OCI-LY7 (cell line): ENCODE results near the gene SEPSECS. TPM values are rescaled to one million over a fixed set of nuclear protein-coding genes. Genes with fewer than 3 reads are reported as not detected.

Source experiments
- BruUV-seq: library from RNA; stranded (reverse); fragments of 400-500 nt; replicated peaks from 2 replicates; lab custom pipeline; 2021; lab: Mats Ljungman, UMichigan
- CTCF ChIA-PET: fragments of 300-600 bp; sonication (Branson Sonifier 250); formaldehyde crosslinking; loops from one replicate; lab custom pipeline; 2022; ENCODE audit warnings: antibody characterized with exemption; ENCODE audit not compliant: unreplicated experiment; lab: Charles Lee
- POLR2A ChIA-PET: fragments of 300-600 bp; sonication (Branson Sonifier 250); formaldehyde crosslinking; loops from one replicate; lab custom pipeline; 2022; ENCODE audit warnings: antibody characterized with exemption; lab: Charles Lee
- DNase-seq: peaks from one replicate; pipeline ENCODE4 v3.0.0-alpha.2; 2015; ENCODE audit warnings: low spot score
- H2AFZ ChIP-seq: fragments of 200-600 bp; sonication (generic), shearing (Covaris generic); 2 replicates; pipeline ENCODE4 v1.6.1; 2014; ENCODE audit warnings: mild to moderate bottlenecking, antibody characterized with exemption, low read length, moderate library complexity
- H3K27ac ChIP-seq: fragments of 200-600 bp; sonication (generic); 2 replicates; pipeline ENCODE4 v1.5.1; 2014; ENCODE audit warnings: mixed run types, low read depth, mild to moderate bottlenecking, moderate library complexity, low read length, inconsistent platforms; ENCODE audit not compliant: poor library complexity, severe bottlenecking
- H3K36me3 ChIP-seq: fragments of 200-600 bp; sonication (generic); 2 replicates; pipeline ENCODE4 v1.6.1; 2014; ENCODE audit warnings: mild to moderate bottlenecking, antibody characterized with exemption, low read length, moderate library complexity, mixed read lengths; ENCODE audit not compliant: insufficient read depth
- H3K4me1 ChIP-seq: fragments of 200-600 bp; sonication (generic); 2 replicates; pipeline ENCODE4 v1.5.1; 2014; ENCODE audit warnings: mild to moderate bottlenecking, low read length; ENCODE audit not compliant: insufficient read depth, poor library complexity, severe bottlenecking
- H3K4me2 ChIP-seq: fragments of 200-600 bp; sonication (generic); 2 replicates; pipeline ENCODE4 v1.6.1; 2014; ENCODE audit warnings: mild to moderate bottlenecking, low read length
- H3K4me3 ChIP-seq: fragments of 200-600 bp; sonication (generic); 2 replicates; pipeline ENCODE4 v1.5.1; 2014; ENCODE audit warnings: mild to moderate bottlenecking, low read depth, low read length; ENCODE audit not compliant: poor library complexity, severe bottlenecking
- H3K79me2 ChIP-seq: fragments of 200-600 bp; sonication (generic); 2 replicates; pipeline ENCODE4 v1.6.1; 2016; ENCODE audit warnings: low read depth, mild to moderate bottlenecking, low read length, moderate library complexity, mixed read lengths; ENCODE audit not compliant: insufficient read depth
- H3K9me2 ChIP-seq: fragments of 200-600 bp; sonication (generic); 2 replicates; pipeline ENCODE4 v1.6.1; 2016; ENCODE audit warnings: mild to moderate bottlenecking, low read length, mixed read lengths; ENCODE audit not compliant: insufficient read depth
- H3K9me3 ChIP-seq: fragments of 200-600 bp; sonication (generic); 2 replicates; pipeline ENCODE4 v1.6.1; 2014; ENCODE audit warnings: mild to moderate bottlenecking, mixed run types, low read length, mixed read lengths
- H4K20me1 ChIP-seq: fragments of 200-600 bp; sonication (generic); 2 replicates; pipeline ENCODE4 v1.6.1; 2014; ENCODE audit warnings: mild to moderate bottlenecking, antibody characterized with exemption, low read length, moderate library complexity, mixed read lengths; ENCODE audit not compliant: insufficient read depth
- EZH2phosphoT487 ChIP-seq: fragments of 200-600 bp; sonication (generic); IDR thresholded peaks from 2 replicates; pipeline ENCODE4 v1.6.1; 2018; ENCODE audit warnings: low read depth, borderline replicate concordance, mild to moderate bottlenecking, mixed run types, antibody characterized with exemption, low read length, moderate library complexity, mixed read lengths
- intact Hi-C: fragments of 100-400 bp; cut with micrococcal nuclease; formaldehyde crosslinking; loops from one replicate; pipeline ENCODE4 v1.10.0; 2022; ENCODE audit not compliant: unreplicated experiment
- total RNA-seq, 2 experiments: library from RNA; depleted of rRNA in 1 of 2; stranded (reverse); fragments of >200 nt in 1 of 2; shearing (Covaris generic) in 1 of 2; gene quantifications; 2 replicates each; pipeline ENCODE4 v1.2.3, GENCODE V29; 2014 to 2022
- TF ChIP-seq, protein P1 (sequence below): fragments of 200-600 bp; sonication (generic); conservative IDR thresholded peaks from 2 replicates; pipeline ENCODE4 v1.5.1; 2014; ENCODE audit warnings: mild to moderate bottlenecking, antibody characterized with exemption, low read length, moderate library complexity, mixed read lengths

SEPSECS gene
- total RNA-seq, 2 experiments from 2014 or later: 5.0 to 13.0 TPM

DNA sequence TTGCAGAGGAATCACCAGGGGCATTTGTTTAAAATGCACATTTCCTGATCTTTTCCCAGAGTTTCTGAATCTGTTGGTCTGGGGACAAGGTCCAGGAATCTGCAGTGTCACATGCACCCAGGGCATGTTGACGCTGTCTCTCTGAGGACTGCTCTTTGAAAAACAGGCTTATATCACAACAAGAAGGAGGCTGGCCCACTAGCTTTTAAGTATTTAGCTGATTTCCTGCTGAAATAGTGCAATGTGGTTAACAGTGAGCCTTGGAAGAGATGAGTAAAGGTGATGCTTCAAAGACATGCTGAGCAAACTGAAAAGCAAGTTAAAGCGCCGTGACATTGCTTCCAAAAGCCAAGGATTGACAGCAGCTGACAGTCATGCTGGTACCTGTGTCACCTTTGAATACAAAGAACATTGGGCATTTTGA is 18.6 kb upstream of the SEPSECS start:
- H3K4me3 ChIP-seq: no peak overlapping the region
- POLR2A ChIA-PET: interaction anchor here (0.9 kb wide), 1 partner anchor 16 kb away, joined by 7 read pairs; no protein-coding TSS in a partner anchor
- H3K4me2 ChIP-seq: no peak overlapping the region
- no TSS peak for BruUV-seq
- H4K20me1 ChIP-seq: no peaks in the 10 kb centered on the region
- H3K79me2 ChIP-seq: no peaks in the 10 kb centered on the region
- no peaks in the 10 kb centered on the region for H3K4me1 ChIP-seq
- H2AFZ ChIP-seq: no peak overlapping the region
- CTCF ChIA-PET: interaction anchor here (1.6 kb wide), 1 partner anchor 54 kb away, joined by 5 read pairs; no protein-coding TSS in a partner anchor
- no peaks in the 10 kb centered on the region for H3K9me2 ChIP-seq
- intact Hi-C loops: no loop called here
- no peak overlapping the region for H3K27ac ChIP-seq
- TF ChIP-seq, protein P1, sequence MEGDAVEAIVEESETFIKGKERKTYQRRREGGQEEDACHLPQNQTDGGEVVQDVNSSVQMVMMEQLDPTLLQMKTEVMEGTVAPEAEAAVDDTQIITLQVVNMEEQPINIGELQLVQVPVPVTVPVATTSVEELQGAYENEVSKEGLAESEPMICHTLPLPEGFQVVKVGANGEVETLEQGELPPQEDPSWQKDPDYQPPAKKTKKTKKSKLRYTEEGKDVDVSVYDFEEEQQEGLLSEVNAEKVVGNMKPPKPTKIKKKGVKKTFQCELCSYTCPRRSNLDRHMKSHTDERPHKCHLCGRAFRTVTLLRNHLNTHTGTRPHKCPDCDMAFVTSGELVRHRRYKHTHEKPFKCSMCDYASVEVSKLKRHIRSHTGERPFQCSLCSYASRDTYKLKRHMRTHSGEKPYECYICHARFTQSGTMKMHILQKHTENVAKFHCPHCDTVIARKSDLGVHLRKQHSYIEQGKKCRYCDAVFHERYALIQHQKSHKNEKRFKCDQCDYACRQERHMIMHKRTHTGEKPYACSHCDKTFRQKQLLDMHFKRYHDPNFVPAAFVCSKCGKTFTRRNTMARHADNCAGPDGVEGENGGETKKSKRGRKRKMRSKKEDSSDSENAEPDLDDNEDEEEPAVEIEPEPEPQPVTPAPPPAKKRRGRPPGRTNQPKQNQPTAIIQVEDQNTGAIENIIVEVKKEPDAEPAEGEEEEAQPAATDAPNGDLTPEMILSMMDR: no peak
- TF ChIP-seq EZH2phosphoT487: no peak
- H3K36me3 ChIP-seq: no peaks in the 10 kb centered on the region
- DNase-seq: no peak
- H3K9me3 ChIP-seq: no peaks in the 10 kb centered on the region

DNA sequence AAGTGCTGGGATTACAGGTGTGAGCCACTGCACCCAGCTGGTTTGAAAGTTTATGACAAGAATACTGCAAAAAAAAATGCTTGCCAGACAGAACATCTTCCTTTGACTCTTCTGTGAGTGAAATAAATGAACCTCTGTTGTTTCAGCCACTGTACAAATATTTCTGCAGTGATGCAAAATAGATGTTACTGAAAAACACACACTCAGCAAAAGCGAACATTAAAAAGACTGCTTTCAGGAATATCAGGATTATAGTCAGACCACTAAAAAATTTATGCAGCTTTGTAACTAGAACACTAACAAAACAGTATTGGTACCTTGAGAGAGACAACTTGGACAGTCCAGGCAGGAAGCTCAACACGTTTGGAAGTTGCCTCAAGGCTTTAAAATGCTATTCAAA is 16.9 kb upstream of the SEPSECS start:
- Histone ChIP-seq H3K4me2 (no peak overlapping the region), H3K79me2 (no peaks in the 10 kb centered on the region), H3K27ac (no peak overlapping the region), H3K9me2 (no peaks in the 10 kb centered on the region), H3K4me1 (no peaks in the 10 kb centered on the region), H2AFZ (no peak overlapping the region), H4K20me1 (no peaks in the 10 kb centered on the region), H3K4me3 (no peak overlapping the region), H3K36me3 (no peaks in the 10 kb centered on the region), H3K9me3 (no peaks in the 10 kb centered on the region)
- ChIA-PET POLR2A (interaction anchor here (0.6 to 1.5 kb wide), 3 partner anchors 16 to 1207 kb away, joined by 3 to 4 read pairs (median 3); partner anchors contain the start of gene SEPSECS), CTCF (no interaction called here)
- intact Hi-C loops: no loop called here
- no TSS peak for BruUV-seq
- DNase-seq: no peak
- no peak for TF ChIP-seq EZH2phosphoT487
- TF ChIP-seq, protein P1: no peak

DNA sequence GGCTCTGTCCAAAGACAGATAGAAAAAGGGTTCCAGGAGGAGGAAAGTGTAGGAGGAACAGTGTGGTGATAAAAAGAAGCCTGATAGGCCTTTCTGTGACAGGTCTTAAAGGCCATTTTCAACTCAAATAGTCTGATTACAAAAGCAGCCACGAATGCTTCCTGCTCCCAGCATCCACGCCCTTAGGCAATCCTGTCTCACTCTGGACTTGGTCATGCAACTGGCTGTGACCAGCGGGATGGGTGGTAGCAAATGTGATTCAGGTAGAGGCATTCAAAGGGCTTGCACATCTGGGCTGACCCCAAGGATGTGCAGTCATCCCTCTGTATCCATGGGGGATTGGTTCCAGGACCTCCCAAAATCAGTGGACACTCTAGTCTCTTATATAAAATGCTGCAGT is 14.4 kb upstream of the SEPSECS start:
- POLR2A ChIA-PET: no interaction called here
- Histone ChIP-seq H3K9me2 (no peaks in the 10 kb centered on the region), H3K27ac (no peak overlapping the region), H4K20me1 (no peaks in the 10 kb centered on the region), H3K9me3 (no peaks in the 10 kb centered on the region), H3K4me1 (no peaks in the 10 kb centered on the region), H3K36me3 (no peaks in the 10 kb centered on the region), H3K79me2 (no peaks in the 10 kb centered on the region), H3K4me3 (no peak overlapping the region), H3K4me2 (no peak overlapping the region), H2AFZ (no peak overlapping the region)
- no peak for DNase-seq
- no peak for TF ChIP-seq EZH2phosphoT487
- TF ChIP-seq, protein P1: no peak
- CTCF ChIA-PET: no interaction called here
- intact Hi-C loops: no loop called here
- BruUV-seq: no TSS peak
